Measurements from ENCODE around the gene SLU7.

SLU7 gene

GRCh38 chr5:160399402-160400353 is 19.2 kb downstream of the SLU7 start, which contains the start of gene FAM200C:
Gene FAM200C (minus strand): TSS chr5:160400054. CDS start chr5:160395490, 4,564 bp downstream.
- DNase-seq, result peak; percentile 45 to 81

DNA sequence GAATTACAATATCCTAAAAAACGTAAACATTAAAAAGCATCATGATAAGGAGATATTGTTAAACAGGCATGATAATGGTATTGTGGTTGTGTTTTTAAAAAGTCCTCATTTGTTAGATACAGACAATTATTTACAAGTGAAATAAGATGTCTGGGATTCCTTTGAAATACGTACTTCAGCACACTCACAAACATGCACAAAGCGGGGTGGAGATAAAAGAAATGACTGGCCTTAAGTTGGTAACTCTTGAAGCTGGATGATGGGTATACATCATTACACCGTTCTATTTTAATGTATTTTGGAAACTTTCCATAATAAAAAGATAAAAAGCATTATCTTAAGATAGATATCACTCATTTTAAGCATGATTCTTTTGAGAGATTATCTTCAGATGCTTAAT is 20.1 kb downstream of the SLU7 start:
- DNase-seq, result no peak

GRCh38 chr5:160397492-160397891 is 21.4 kb downstream of the SLU7 start:
- no peak for DNase-seq

- no peak for DNase-seq
These were observed 23.8 kb downstream of the SLU7 start for GRCh38 chr5:160395111-160395510.

DNA sequence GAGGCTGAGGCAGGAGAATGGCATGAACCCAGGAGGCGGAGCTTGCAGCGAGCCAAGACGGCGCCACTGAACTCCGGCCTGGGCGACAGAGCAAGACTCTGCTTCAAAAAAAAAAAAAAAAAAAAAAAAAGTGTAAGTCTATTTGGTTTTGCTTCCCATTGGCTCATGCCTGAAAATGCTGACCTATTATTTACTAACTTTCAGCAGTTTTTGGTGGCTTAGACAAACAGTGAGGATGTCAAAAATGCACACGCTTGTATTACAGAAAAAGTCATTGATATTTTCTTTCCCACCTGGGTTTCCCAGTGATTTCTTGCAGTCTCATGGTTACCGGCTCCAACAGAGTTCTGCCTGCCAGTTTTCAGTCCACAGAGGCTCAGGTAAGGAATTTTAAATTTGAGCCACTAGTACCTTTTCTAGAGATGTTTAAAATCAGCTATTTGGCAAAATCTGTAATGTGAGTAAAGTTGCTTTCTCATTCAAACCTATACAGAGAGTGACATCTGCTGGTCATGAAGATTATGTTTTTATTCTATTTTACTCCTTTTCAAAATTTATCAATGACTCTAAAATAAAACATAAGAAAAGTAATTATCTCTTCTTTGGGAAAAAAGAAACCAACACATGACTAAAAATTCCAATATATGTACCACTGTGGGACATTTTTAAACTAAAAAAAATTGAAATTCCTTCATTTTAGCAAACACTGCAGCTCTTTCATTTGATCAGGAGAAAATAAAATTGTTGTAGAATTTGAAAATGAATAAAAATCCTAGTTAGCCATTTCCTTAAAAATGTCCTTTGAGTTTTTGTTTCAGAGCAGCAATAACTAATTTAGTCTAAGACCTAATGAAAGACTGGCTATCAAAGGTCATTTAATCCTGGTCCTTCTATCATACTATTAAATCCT is 27.8 kb downstream of the SLU7 start:
- DNase-seq, result no peak

- DNase-seq, result no peak
These were observed 31.4 kb downstream of the SLU7 start for GRCh38 chr5:160387445-160387844.

DNA sequence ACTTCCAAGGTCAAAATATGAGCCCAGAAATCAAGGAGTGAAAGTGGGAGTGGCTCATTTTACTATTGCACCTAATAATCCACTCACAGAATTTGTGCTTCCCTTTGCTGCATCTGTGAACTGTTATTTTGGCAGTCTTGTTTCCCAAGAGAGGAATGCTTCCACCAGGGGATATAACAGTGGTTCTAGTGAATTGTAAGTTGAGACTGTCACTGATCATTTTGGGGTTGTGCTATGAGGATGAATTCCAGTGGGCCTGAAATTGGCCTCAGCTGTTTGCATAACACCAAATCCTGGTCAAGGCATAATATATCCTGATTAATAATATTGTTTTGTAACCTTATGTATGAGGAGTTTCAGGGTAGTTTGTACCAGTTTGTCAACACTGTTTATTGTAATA is 33.4 kb downstream of the SLU7 start:
- no peak for DNase-seq

GRCh38 chr5:160384681-160385080 is 34.2 kb downstream of the SLU7 start:
- no peak for DNase-seq

- no peak for DNase-seq
These were observed 36.5 kb downstream of the SLU7 start for GRCh38 chr5:160382346-160382745.

GRCh38 chr5:160380041-160380440 is 38.8 kb downstream of the SLU7 start:
- no peak for DNase-seq

- peak in 1 of 2 donors; percentile 36 for DNase-seq
These were observed 39.4 kb downstream of the SLU7 start for GRCh38 chr5:160379511-160379910.

DNA sequence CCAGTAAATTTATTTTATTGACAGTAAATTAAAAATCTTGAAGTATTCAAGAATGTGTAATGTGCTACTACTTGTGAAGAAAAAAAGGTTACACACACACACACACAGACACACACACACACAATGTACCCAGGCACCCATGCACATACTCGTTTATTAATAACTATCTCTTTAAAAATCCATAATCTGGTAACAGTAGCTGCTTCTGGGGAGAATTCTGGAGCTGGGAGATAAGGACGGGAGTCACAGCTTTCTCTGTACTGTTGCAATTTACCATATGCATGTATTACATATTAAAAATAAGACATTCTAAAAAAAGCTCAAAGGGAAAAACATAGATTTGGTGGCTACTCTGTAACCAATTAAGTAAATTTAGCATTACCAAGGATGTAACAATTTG is 40.6 kb downstream of the SLU7 start:
- DNase-seq, result no peak

GRCh38 chr5:160377651-160378050 is 41.2 kb downstream of the SLU7 start:
- no peak for DNase-seq

- DNase-seq, result no peak
These were observed 42.5 kb downstream of the SLU7 start for GRCh38 chr5:160376416-160376815.

DNA sequence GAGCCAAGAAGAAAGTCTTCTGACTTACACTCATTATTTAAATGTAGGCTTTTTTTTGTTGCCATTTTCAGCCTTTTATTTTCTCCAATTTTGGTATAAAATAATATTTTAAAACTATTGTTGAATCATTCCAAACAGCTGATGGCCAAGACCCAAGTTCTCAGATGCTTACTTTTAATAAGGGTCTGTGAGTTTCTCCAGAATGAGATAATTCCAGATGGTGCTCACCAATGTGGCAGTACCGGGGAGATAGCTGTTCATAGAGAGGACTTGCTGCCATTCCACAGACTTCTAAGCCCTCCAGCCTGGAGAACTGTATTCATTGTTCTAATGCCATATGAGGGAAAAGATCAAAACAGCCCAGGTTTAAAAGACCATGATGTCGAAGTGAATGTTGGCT is 43.2 kb downstream of the SLU7 start:
- no peak for DNase-seq

GRCh38 chr5:160375166-160375565 is 43.7 kb downstream of the SLU7 start:
- DNase-seq, result no peak

DNA sequence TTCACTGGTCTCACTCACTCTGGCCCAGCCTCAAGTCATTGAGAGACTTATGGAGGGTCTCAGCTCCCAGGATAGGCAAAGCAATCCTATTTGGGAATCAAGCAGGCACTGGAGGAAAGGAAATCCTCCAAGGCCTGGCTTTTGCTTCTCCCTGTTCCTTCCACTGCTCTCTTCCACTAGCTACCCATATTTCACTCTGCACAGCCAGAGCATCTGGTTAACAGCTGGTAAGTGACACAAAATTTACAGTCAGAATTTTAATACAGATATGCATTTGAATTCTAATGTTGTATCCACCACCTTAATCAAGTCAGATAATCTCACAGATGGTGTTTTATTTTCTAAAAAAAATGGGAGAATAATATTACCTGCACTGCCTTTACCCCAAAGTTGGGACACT is 47.6 kb downstream of the SLU7 start:
- no peak for DNase-seq

DNA sequence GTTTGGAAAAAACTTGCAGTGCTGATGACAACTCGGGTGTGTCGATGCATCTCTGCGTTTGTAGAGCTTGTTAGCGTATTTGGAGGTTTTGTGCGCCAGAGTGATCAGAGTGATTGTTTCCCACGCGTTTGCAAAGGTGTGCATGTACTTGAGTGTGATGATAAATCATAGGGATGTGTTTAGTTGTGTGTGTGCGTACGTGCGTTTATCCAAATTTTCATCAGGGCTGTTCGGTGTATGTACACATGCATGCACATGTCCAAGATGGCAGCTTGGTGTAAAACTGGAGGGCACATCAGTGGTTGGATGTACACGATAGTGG is 48.2 kb downstream of the SLU7 start:
- no peak for DNase-seq

DNA sequence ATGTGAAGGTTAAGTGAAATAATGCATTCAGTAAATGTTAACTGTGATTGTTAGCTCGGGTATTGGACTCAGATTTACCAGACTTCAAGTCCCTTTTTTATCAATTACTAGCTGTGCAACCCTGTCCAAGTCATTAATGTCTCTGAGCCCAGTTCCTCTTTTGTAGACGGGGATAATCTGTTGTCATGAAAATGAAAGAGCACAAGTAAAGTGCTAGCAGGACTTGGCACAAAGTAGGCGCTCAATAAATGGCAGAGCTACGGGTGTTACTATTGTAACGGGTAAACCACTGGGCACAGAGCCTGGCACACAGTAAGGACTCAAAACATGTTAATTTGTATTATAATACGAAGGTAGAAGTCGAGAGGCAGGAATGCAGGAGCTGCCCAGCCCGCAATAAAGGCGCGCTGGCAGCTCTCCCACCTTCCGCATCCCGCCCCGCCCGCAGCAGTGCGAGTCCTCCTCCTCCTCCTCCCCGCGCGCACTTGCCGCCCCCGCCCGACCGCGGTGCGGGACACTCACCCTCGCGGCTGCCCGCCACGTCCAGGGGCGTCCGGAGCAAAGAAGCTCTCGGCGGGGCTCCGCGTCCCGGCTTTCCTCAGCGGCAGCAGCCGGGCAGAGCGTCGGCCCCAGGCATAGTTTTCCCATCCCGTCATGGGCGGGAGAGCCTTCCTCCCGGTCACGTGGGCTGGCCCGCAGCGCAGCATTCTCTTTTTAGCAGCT is 48.7 kb downstream of the SLU7 start, which contains the start of gene C1QTNF2:
C1QTNF2 (minus strand) TSS at position 637 of the 723 bp plus-strand sequence. CDS start 15,615 bp downstream, outside the sequence.
- DNase-seq, result no peak

- no peak for DNase-seq
These were observed 51.0 kb downstream of the SLU7 start for GRCh38 chr5:160367885-160368284.

- DNase-seq, result no peak
These were observed 51.6 kb downstream of the SLU7 start for GRCh38 chr5:160367261-160367660.

GRCh38 chr5:160366230-160366629 is 52.7 kb downstream of the SLU7 start:
- DNase-seq, result no peak

Data from bone marrow (tissue), 2 donors.